ENCODE data around the gene SLMAP.

- TF ChIP-seq RAD21 (IDR thresholded peaks at IDR 0.05; ENCODE audit: low read length) (no peak), CTCF (IDR thresholded peaks at IDR 0.05) (no peak), RCOR1 (IDR thresholded peaks at IDR 0.05; ENCODE audit: low read length) (no peak), POLR2AphosphoS5 (IDR thresholded peaks at IDR 0.05; ENCODE audit: low read depth, low read length) (no peak), TAF1 (IDR thresholded peaks at IDR 0.05; ENCODE audit: borderline replicate concordance, low read depth, low read length) (no peak), MEF2A (IDR thresholded peaks at IDR 0.05; ENCODE audit: borderline replicate concordance, low read depth) (no peak)
- TF ChIP-seq, protein P1, sequence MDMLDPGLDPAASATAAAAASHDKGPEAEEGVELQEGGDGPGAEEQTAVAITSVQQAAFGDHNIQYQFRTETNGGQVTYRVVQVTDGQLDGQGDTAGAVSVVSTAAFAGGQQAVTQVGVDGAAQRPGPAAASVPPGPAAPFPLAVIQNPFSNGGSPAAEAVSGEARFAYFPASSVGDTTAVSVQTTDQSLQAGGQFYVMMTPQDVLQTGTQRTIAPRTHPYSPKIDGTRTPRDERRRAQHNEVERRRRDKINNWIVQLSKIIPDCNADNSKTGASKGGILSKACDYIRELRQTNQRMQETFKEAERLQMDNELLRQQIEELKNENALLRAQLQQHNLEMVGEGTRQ (IDR thresholded peaks at IDR 0.05; ENCODE audit: borderline replicate concordance, low read depth, low read length): no peak
Observed at GRCh38 chr3:57821765-57822164, 65.7 kb downstream of the SLMAP start.

Measured in SK-N-SH (cell line).